Upper lobe of right lung (tissue), 1 donor: Measurements from ENCODE around the gene DMD. TPM values are rescaled to one million over a fixed set of nuclear protein-coding genes. Genes with fewer than 3 reads are reported as not detected.

Source experiments
- ATAC-seq: fragments of 200-7000 bp; cut with Tn5 transposase; one replicate; pipeline ENCODE4 v1.9.1; 2020; ENCODE audit warnings: mild to moderate bottlenecking, moderate library complexity
- DNase-seq: peaks from one replicate; pipeline ENCODE4 v3.0.0-alpha.2; 2020
- H3K27ac ChIP-seq: fragments of 200-600 bp; one replicate; pipeline ENCODE4 v1.8.0; 2022
- H3K27me3 ChIP-seq: fragments of 200-600 bp; one replicate; pipeline ENCODE4 v1.8.0; 2022; ENCODE audit warnings: mild to moderate bottlenecking
- H3K36me3 ChIP-seq: fragments of 200-600 bp; one replicate; pipeline ENCODE4 v1.8.0; 2022
- H3K4me1 ChIP-seq: fragments of 200-600 bp; one replicate; pipeline ENCODE4 v1.8.0; 2022
- H3K4me3 ChIP-seq: fragments of 200-600 bp; one replicate; pipeline ENCODE4 v1.8.0; 2022; ENCODE audit warnings: mild to moderate bottlenecking
- H3K9me3 ChIP-seq: fragments of 200-600 bp; one replicate; pipeline ENCODE4 v1.8.0; 2022
- intact Hi-C: fragments of 100-400 bp; cut with DNase I; formaldehyde crosslinking; loops from one replicate; pipeline ENCODE4 v1.11.0; 2022
- total RNA-seq: library from RNA; stranded (reverse); fragmentation: NEBNext Ultra II Directional; extraction: Animal tissue kit (Norgen Biotek cat#: 25700); gene quantifications from one replicate; pipeline ENCODE4 v1.2.1, GENCODE V29; 2021
- TF ChIP-seq, protein P1 (sequence below): fragments of 200-600 bp; IDR thresholded peaks from one replicate; pipeline ENCODE4 v1.8.0; 2022; ENCODE audit warnings: antibody characterized with exemption
- donor health status: DM: no; HTN: yes; CAD: no; lungs with severe emphysema.

The DMD gene
- total RNA-seq, 1 donor from 2014 or later = 24.7 TPM

DNA sequence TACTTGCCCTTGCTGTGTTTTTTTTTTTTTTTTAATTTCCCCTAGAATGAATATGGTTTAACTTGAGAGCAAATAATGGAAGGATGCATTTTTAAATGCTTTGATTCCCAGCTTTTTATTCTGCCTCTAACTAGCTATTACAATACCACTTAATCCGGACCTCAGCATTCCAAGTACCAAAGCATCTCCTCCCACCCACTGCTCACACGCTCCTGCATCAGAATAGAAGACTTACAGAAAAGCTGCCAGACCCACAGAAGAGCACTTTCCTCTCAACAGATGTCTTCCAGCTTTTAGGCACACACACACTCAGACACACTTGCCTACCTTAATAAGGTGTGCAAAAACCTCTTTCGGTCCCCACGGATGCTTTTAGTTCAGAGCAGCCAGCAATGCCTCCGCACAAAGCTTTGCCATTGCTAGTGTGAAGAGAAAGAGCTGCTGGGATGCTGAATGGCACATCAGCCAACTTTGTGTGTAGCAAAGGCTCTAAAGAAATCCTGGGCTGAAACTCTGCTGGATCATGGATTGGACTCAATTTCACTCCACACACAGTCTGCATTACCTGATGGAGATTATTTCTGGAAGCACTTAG, 1056.2 kb downstream of the DMD start:
- H3K27me3 ChIP-seq = no peaks in the 10 kb centered on the region
- intact Hi-C loops = no loop called here

DNA sequence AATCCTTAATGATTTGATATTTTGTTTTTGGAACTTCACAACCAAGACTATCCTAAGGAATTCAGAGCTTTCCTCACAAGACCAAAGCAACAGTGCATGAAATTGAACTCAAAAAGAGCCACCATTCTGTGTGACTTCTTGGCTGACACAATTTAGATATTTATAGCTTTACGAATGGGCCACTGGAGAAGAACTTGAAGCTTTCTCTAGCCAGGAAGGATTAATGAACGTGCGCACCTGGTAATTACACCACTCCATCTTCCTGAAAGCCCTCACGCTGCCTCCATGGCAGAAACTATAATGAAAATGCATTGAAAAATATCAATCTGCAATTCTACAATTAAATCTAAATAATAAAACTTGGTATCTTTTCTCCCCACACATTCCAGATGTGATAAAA, 1057.8 kb downstream of the DMD start:
- Histone ChIP-seq H3K27me3 (no peaks in the 10 kb centered on the region), H3K27ac (no peak overlapping the region), H3K36me3 (no peaks in the 10 kb centered on the region), H3K4me1 (no peaks in the 10 kb centered on the region), H3K9me3 (no peaks in the 10 kb centered on the region), H3K4me3 (no peak overlapping the region)
- TF ChIP-seq, protein P1, sequence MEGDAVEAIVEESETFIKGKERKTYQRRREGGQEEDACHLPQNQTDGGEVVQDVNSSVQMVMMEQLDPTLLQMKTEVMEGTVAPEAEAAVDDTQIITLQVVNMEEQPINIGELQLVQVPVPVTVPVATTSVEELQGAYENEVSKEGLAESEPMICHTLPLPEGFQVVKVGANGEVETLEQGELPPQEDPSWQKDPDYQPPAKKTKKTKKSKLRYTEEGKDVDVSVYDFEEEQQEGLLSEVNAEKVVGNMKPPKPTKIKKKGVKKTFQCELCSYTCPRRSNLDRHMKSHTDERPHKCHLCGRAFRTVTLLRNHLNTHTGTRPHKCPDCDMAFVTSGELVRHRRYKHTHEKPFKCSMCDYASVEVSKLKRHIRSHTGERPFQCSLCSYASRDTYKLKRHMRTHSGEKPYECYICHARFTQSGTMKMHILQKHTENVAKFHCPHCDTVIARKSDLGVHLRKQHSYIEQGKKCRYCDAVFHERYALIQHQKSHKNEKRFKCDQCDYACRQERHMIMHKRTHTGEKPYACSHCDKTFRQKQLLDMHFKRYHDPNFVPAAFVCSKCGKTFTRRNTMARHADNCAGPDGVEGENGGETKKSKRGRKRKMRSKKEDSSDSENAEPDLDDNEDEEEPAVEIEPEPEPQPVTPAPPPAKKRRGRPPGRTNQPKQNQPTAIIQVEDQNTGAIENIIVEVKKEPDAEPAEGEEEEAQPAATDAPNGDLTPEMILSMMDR = no peak
- no peak for ATAC-seq
- DNase-seq = no peak
- intact Hi-C loops = no loop called here

More for the DNA sequence above, 1056.2 kb downstream of the DMD start:
- DNase-seq (no peak), ATAC-seq (no peak)
- no peaks in the 10 kb centered on the region for H3K36me3 ChIP-seq
- no peaks in the 10 kb centered on the region for H3K9me3 ChIP-seq
- no peak overlapping the region for H3K27ac ChIP-seq
- H3K4me1 ChIP-seq = no peaks in the 10 kb centered on the region
- TF ChIP-seq, protein P1 = no peak
- H3K4me3 ChIP-seq = no peak overlapping the region

DNA sequence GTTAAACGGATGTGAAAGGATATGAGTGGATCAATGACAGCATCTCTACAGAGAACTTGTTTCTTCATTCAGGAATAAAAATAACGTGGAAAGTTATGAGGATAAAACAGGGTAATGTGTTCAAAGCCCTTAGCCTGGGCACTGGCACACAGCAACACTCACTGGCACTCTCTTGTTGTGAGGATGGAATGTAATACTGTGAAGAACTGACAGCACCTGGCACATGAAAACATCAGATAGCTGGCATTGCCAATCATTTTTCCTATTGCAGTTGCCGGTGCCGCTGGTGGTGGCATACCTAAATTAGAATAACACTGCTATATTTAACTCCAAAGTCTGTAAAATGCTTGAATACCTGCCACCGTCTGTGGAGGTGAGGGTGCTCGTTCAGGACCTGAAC, 1061.2 kb downstream of the DMD start:
- H3K4me3 ChIP-seq = no peak overlapping the region
- H3K4me1 ChIP-seq = no peaks in the 10 kb centered on the region
- no peaks in the 10 kb centered on the region for H3K27me3 ChIP-seq
- TF ChIP-seq, protein P1 = no peak
- no peak for ATAC-seq
- intact Hi-C loops = no loop called here
- no peaks in the 10 kb centered on the region for H3K36me3 ChIP-seq
- H3K27ac ChIP-seq = no peak overlapping the region
- no peak for DNase-seq
- H3K9me3 ChIP-seq = no peaks in the 10 kb centered on the region

DNA sequence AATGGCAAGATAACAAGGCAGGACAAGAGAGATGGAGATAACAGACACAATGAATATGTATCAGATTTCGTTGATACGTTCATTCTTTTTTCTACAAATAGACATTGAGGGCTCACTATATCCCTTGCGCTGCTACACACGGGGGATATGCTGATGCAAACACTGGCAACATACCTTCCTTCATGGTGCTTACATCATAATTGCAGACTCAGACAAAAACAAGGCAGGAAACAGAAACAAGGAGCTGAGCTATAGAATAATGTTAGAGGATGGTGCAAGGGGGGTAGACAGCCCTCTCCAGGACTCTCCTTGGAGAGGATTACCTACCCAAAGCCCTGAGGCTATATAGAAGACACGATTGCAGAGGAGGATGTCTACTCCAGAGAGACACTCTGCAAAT, 1069.5 kb downstream of the DMD start:
- TF ChIP-seq, protein P1 = no peak
- H3K4me3 ChIP-seq = no peak overlapping the region

DNA sequence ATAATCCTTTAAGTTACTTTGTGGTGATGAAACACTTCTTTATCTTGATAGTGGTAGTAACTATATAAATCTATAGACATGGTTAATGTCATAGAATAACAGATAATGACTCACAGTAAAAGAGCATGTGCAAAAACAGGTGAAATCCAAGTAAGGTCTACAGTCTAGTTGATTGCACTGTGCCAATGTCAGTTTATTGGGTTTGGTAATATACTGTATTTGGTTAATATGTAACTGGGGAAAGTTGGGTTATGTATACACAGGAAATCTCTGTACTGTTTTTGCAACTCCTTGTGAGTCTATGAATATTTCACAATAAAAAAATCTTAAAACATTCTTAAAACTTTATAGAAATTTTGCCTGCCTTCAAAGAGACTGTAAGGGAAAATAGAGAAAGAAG, 1071.9 kb downstream of the DMD start:
- ATAC-seq (no peak), DNase-seq (no peak)
- no peak overlapping the region for H3K4me3 ChIP-seq
- H3K27me3 ChIP-seq = no peaks in the 10 kb centered on the region
- no peaks in the 10 kb centered on the region for H3K9me3 ChIP-seq
- no peak overlapping the region for H3K27ac ChIP-seq
- H3K4me1 ChIP-seq = no peaks in the 10 kb centered on the region
- intact Hi-C loops = no loop called here
- TF ChIP-seq, protein P1 = no peak
- no peaks in the 10 kb centered on the region for H3K36me3 ChIP-seq

More for the DNA sequence above, 1069.5 kb downstream of the DMD start:
- Histone ChIP-seq H3K27me3 (no peaks in the 10 kb centered on the region), H3K36me3 (no peaks in the 10 kb centered on the region), H3K27ac (no peak overlapping the region), H3K9me3 (no peaks in the 10 kb centered on the region), H3K4me1 (no peaks in the 10 kb centered on the region)
- DNase-seq = no peak
- intact Hi-C loops = no loop called here
- no peak for ATAC-seq

DNA sequence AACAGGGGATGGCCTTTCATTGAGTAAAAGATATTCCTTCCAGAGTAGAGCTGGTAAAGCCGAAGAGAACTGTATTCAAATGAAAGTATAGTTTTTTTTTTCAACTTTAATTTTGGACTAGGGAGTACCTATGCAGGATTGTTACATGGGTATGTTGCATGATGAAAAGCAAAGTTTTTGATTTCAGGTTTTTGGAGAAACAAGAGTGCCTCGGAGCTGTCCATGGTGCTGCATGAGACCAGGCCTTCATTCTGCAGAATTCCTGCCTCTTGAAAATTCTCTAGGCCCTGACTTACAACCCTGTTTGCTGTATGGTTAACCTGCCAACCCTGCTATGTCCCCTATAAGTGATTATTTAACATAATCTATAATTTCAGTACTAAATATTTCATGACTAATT, 1073.8 kb downstream of the DMD start:
- no peaks in the 10 kb centered on the region for H3K9me3 ChIP-seq
- H3K4me3 ChIP-seq = no peak overlapping the region
- intact Hi-C loops = no loop called here
- TF ChIP-seq, protein P1 = no peak
- ATAC-seq = no peak
- no peak for DNase-seq
- H3K27ac ChIP-seq = no peak overlapping the region
- H3K27me3 ChIP-seq = no peaks in the 10 kb centered on the region
- H3K36me3 ChIP-seq = no peaks in the 10 kb centered on the region
- no peaks in the 10 kb centered on the region for H3K4me1 ChIP-seq
